Stimulated activated naive CD8-positive, alpha-beta T cell treated with anti-CD3 and anti-CD28 coated beads, Interleukin-15, Interleukin-2, amounts not matched to agents 100 ng/mL and 50 ng/mL, for 24 hours (primary cell): ENCODE measurements around the gene MPDZ.

Experiments
- H3K27ac Mint-ChIP-seq: one replicate; pipeline ENCODE4 v1.8.0; 2021; ENCODE audit warnings: mild to moderate bottlenecking, mixed read lengths
- H3K27me3 Mint-ChIP-seq: one replicate; pipeline ENCODE4 v1.8.0; 2021; ENCODE audit warnings: mixed read lengths
- H3K36me3 Mint-ChIP-seq: one replicate; pipeline ENCODE4 v1.8.0; 2021; ENCODE audit warnings: low read depth, mixed read lengths
- H3K4me1 Mint-ChIP-seq: one replicate; pipeline ENCODE4 v1.8.0; 2021; ENCODE audit warnings: low read depth, mixed read lengths
- H3K4me3 Mint-ChIP-seq: one replicate; pipeline ENCODE4 v1.8.0; 2021; ENCODE audit warnings: mild to moderate bottlenecking, mixed read lengths
- H3K9me3 Mint-ChIP-seq: one replicate; pipeline ENCODE4 v1.8.0; 2021; ENCODE audit warnings: mixed read lengths

The MPDZ gene

GRCh38 chr9:13144166-13144775 lies 135.2 kb downstream of the MPDZ start:
- Mint-ChIP-seq H3K36me3 (no peaks in the 10 kb centered on the region), H3K4me1 (no peaks in the 10 kb centered on the region), H3K9me3 (peaks cover 7% of the 10 kb centered on the region), H3K4me3 (no peak overlapping the region), H3K27me3 (no peaks in the 10 kb centered on the region), H3K27ac (no peak overlapping the region)

GRCh38 chr9:13143281-13143680 lies 136.2 kb downstream of the MPDZ start:
- no peaks in the 10 kb centered on the region for H3K36me3 Mint-ChIP-seq
- no peak overlapping the region for H3K27ac Mint-ChIP-seq
- H3K4me3 Mint-ChIP-seq: no peak overlapping the region
- peaks cover 7% of the 10 kb centered on the region for H3K9me3 Mint-ChIP-seq
- H3K27me3 Mint-ChIP-seq: no peaks in the 10 kb centered on the region
- H3K4me1 Mint-ChIP-seq: no peaks in the 10 kb centered on the region

- Mint-ChIP-seq H3K36me3 (no peaks in the 10 kb centered on the region), H3K4me1 (no peaks in the 10 kb centered on the region), H3K27me3 (no peaks in the 10 kb centered on the region), H3K4me3 (no peak overlapping the region), H3K9me3 (peaks cover 7% of the 10 kb centered on the region), H3K27ac (no peak overlapping the region)
These were observed 136.7 kb downstream of the MPDZ start for GRCh38 chr9:13142776-13143175.

GRCh38 chr9:13141629-13142028 lies 137.9 kb downstream of the MPDZ start:
- Mint-ChIP-seq H3K27me3 (no peaks in the 10 kb centered on the region), H3K27ac (no peak overlapping the region), H3K36me3 (no peaks in the 10 kb centered on the region), H3K4me1 (no peaks in the 10 kb centered on the region), H3K4me3 (no peak overlapping the region), H3K9me3 (peaks cover 4% of the 10 kb centered on the region)

GRCh38 chr9:13140843-13141592 lies 138.5 kb downstream of the MPDZ start:
- Mint-ChIP-seq H3K9me3 (peaks cover 4% of the 10 kb centered on the region), H3K4me3 (no peak overlapping the region), H3K36me3 (no peaks in the 10 kb centered on the region), H3K27me3 (no peaks in the 10 kb centered on the region), H3K27ac (no peak overlapping the region), H3K4me1 (no peaks in the 10 kb centered on the region)

- H3K9me3 Mint-ChIP-seq: peaks cover 9% of the 10 kb centered on the region
- no peaks in the 10 kb centered on the region for H3K4me1 Mint-ChIP-seq
- no peaks in the 10 kb centered on the region for H3K36me3 Mint-ChIP-seq
- H3K4me3 Mint-ChIP-seq: no peak overlapping the region
- H3K27ac Mint-ChIP-seq: no peak overlapping the region
- H3K27me3 Mint-ChIP-seq: no peaks in the 10 kb centered on the region
These were observed 139.8 kb downstream of the MPDZ start for GRCh38 chr9:13139641-13140171.

GRCh38 chr9:13137426-13137825 lies 142.1 kb downstream of the MPDZ start:
- no peaks in the 10 kb centered on the region for H3K36me3 Mint-ChIP-seq
- peaks cover 6% of the 10 kb centered on the region for H3K9me3 Mint-ChIP-seq
- H3K27ac Mint-ChIP-seq: no peak overlapping the region
- no peaks in the 10 kb centered on the region for H3K4me1 Mint-ChIP-seq
- no peak overlapping the region for H3K4me3 Mint-ChIP-seq
- no peaks in the 10 kb centered on the region for H3K27me3 Mint-ChIP-seq

- H3K4me3 Mint-ChIP-seq: no peak overlapping the region
- H3K4me1 Mint-ChIP-seq: no peaks in the 10 kb centered on the region
- no peaks in the 10 kb centered on the region for H3K36me3 Mint-ChIP-seq
- no peak overlapping the region for H3K27ac Mint-ChIP-seq
- peaks cover 6% of the 10 kb centered on the region for H3K9me3 Mint-ChIP-seq
- no peaks in the 10 kb centered on the region for H3K27me3 Mint-ChIP-seq
These were observed 147.5 kb downstream of the MPDZ start for GRCh38 chr9:13131991-13132390.

- H3K27me3 Mint-ChIP-seq: no peaks in the 10 kb centered on the region
- H3K27ac Mint-ChIP-seq: no peak overlapping the region
- H3K9me3 Mint-ChIP-seq: peaks cover 6% of the 10 kb centered on the region
- H3K4me3 Mint-ChIP-seq: no peak overlapping the region
- no peaks in the 10 kb centered on the region for H3K4me1 Mint-ChIP-seq
- H3K36me3 Mint-ChIP-seq: no peaks in the 10 kb centered on the region
These were observed 148.1 kb downstream of the MPDZ start for GRCh38 chr9:13131416-13131815.

- Mint-ChIP-seq H3K9me3 (no peaks in the 10 kb centered on the region), H3K4me1 (no peaks in the 10 kb centered on the region), H3K4me3 (no peak overlapping the region), H3K27ac (no peak overlapping the region), H3K27me3 (no peaks in the 10 kb centered on the region), H3K36me3 (no peaks in the 10 kb centered on the region)
These were observed 151.1 kb downstream of the MPDZ start for GRCh38 chr9:13128266-13128860.

GRCh38 chr9:13127131-13127530 lies 152.4 kb downstream of the MPDZ start:
- Mint-ChIP-seq H3K27ac (no peak overlapping the region), H3K36me3 (no peaks in the 10 kb centered on the region), H3K9me3 (no peaks in the 10 kb centered on the region), H3K4me3 (no peak overlapping the region), H3K27me3 (no peaks in the 10 kb centered on the region), H3K4me1 (no peaks in the 10 kb centered on the region)

- Mint-ChIP-seq H3K27ac (no peak overlapping the region), H3K27me3 (no peaks in the 10 kb centered on the region), H3K9me3 (no peaks in the 10 kb centered on the region), H3K4me3 (no peak overlapping the region), H3K36me3 (no peaks in the 10 kb centered on the region), H3K4me1 (no peaks in the 10 kb centered on the region)
These were observed 154.2 kb downstream of the MPDZ start for GRCh38 chr9:13125261-13125660.

- no peaks in the 10 kb centered on the region for H3K27me3 Mint-ChIP-seq
- H3K4me1 Mint-ChIP-seq: no peaks in the 10 kb centered on the region
- no peaks in the 10 kb centered on the region for H3K9me3 Mint-ChIP-seq
- H3K4me3 Mint-ChIP-seq: no peak overlapping the region
- no peak overlapping the region for H3K27ac Mint-ChIP-seq
- H3K36me3 Mint-ChIP-seq: no peaks in the 10 kb centered on the region
These were observed 156.6 kb downstream of the MPDZ start for GRCh38 chr9:13122756-13123369.

- Mint-ChIP-seq H3K27ac (no peak overlapping the region), H3K36me3 (no peaks in the 10 kb centered on the region), H3K4me3 (no peak overlapping the region), H3K9me3 (no peaks in the 10 kb centered on the region), H3K27me3 (no peaks in the 10 kb centered on the region), H3K4me1 (no peaks in the 10 kb centered on the region)
These were observed 161.2 kb downstream of the MPDZ start for GRCh38 chr9:13118313-13118712.

- no peaks in the 10 kb centered on the region for H3K4me1 Mint-ChIP-seq
- no peak overlapping the region for H3K27ac Mint-ChIP-seq
- no peaks in the 10 kb centered on the region for H3K36me3 Mint-ChIP-seq
- H3K27me3 Mint-ChIP-seq: no peaks in the 10 kb centered on the region
- no peaks in the 10 kb centered on the region for H3K9me3 Mint-ChIP-seq
- H3K4me3 Mint-ChIP-seq: no peak overlapping the region
These were observed 163.2 kb downstream of the MPDZ start for GRCh38 chr9:13116292-13116691.
